Ectodermal cell (in vitro differentiated cells): ENCODE data around the gene KIAA0513.

Experiments used
- H3K27ac ChIP-seq: 2 replicates; pipeline ENCODE4 v1.7.0; 2013; ENCODE audit warnings: mild to moderate bottlenecking, low read depth, low read length; ENCODE audit not compliant: insufficient read depth, poor library complexity, severe bottlenecking
- H3K27me3 ChIP-seq: 2 replicates; pipeline ENCODE4 v1.7.0; 2013; ENCODE audit warnings: mild to moderate bottlenecking, low read length; ENCODE audit not compliant: insufficient read depth, control insufficient read depth, poor library complexity, severe bottlenecking
- H3K36me3 ChIP-seq: one replicate; pipeline ENCODE4 v1.7.0; 2013; ENCODE audit warnings: low read length; ENCODE audit not compliant: control insufficient read depth, insufficient read depth
- H3K4me1 ChIP-seq: one replicate; pipeline ENCODE4 v1.7.0; 2013; ENCODE audit warnings: low read length; ENCODE audit not compliant: control insufficient read depth, insufficient read depth
- H3K4me3 ChIP-seq: 2 replicates; pipeline ENCODE4 v1.7.0; 2013; ENCODE audit warnings: low read depth, low read length, control low read depth; ENCODE audit not compliant: insufficient read depth
- H3K9me3 ChIP-seq: 2 replicates; pipeline ENCODE4 v1.7.0; 2013; ENCODE audit warnings: mild to moderate bottlenecking, low read length, moderate library complexity; ENCODE audit not compliant: control insufficient read depth
- WGBS, 2 experiments: methylation state at CpG; one replicate each; pipeline ENCODE4 v1.1.7; 2013; ENCODE audit warnings: missing lambda C conversion rate in 2 of 2; 5-methylcytosine and 5-hydroxymethylcytosine counted together

KIAA0513 gene

GRCh38 chr16:85072076-85072860 is 44.7 kb downstream of the KIAA0513 start:
- no peaks in the 10 kb centered on the region for H3K9me3 ChIP-seq
- H3K4me3 ChIP-seq: no peak overlapping the region
- 95 to 97% methylated on average over 7 of the region's 8 CpGs for WGBS, 2 experiments
- H3K27ac ChIP-seq: no peak overlapping the region
- peaks cover 3% of the 10 kb centered on the region for H3K27me3 ChIP-seq
- H3K4me1 ChIP-seq: peaks cover 3% of the 10 kb centered on the region
- no peaks in the 10 kb centered on the region for H3K36me3 ChIP-seq

GRCh38 chr16:85072947-85073346 is 45.4 kb downstream of the KIAA0513 start:
- no peak overlapping the region for H3K27ac ChIP-seq

GRCh38 chr16:85074225-85074914 is 46.8 kb downstream of the KIAA0513 start:
- no peaks in the 10 kb centered on the region for H3K36me3 ChIP-seq
- peaks cover 9% of the 10 kb centered on the region for H3K4me1 ChIP-seq
- H3K27me3 ChIP-seq: peaks cover 3% of the 10 kb centered on the region
- H3K4me3 ChIP-seq: no peak overlapping the region
- H3K27ac ChIP-seq: no peak overlapping the region
- 88 to 99% methylated on average over 6 of the region's 6 CpGs for WGBS, 2 experiments
- H3K9me3 ChIP-seq: no peaks in the 10 kb centered on the region

More at GRCh38 chr16:85072947-85073346, 45.4 kb downstream of the KIAA0513 start:
- WGBS, 2 experiments: 94% methylated on average over 12 to 13 of the region's 13 CpGs
- no peak overlapping the region for H3K4me3 ChIP-seq
- peaks cover 9% of the 10 kb centered on the region for H3K4me1 ChIP-seq
- H3K9me3 ChIP-seq: no peaks in the 10 kb centered on the region
- H3K36me3 ChIP-seq: no peaks in the 10 kb centered on the region
- peaks cover 3% of the 10 kb centered on the region for H3K27me3 ChIP-seq

- WGBS, 2 experiments: 50 to 55% methylated on average over 16 of the region's 16 CpGs
- Histone ChIP-seq H3K4me3 (no peak overlapping the region), H3K27ac (no peak overlapping the region), H3K4me1 (peaks cover 9% of the 10 kb centered on the region), H3K9me3 (no peaks in the 10 kb centered on the region), H3K36me3 (no peaks in the 10 kb centered on the region), H3K27me3 (peaks cover 3% of the 10 kb centered on the region)
Observed at GRCh38 chr16:85075236-85075924, 47.8 kb downstream of the KIAA0513 start.

GRCh38 chr16:85077039-85077438 is 49.4 kb downstream of the KIAA0513 start:
- Histone ChIP-seq H3K36me3 (no peaks in the 10 kb centered on the region), H3K9me3 (no peaks in the 10 kb centered on the region), H3K27ac (no peak overlapping the region), H3K4me1 (peaks cover 21% of the 10 kb centered on the region), H3K27me3 (peaks cover 12% of the 10 kb centered on the region), H3K4me3 (no peak overlapping the region)
- WGBS, 2 experiments: 74 to 75% methylated on average over 10 of the region's 10 CpGs

GRCh38 chr16:85077576-85078125 is 50.1 kb downstream of the KIAA0513 start:
- 85 to 88% methylated on average over 16 of the region's 16 CpGs for WGBS, 2 experiments
- no peak overlapping the region for H3K4me3 ChIP-seq
- H3K36me3 ChIP-seq: no peaks in the 10 kb centered on the region

GRCh38 chr16:85078226-85078625 is 50.6 kb downstream of the KIAA0513 start:
- Histone ChIP-seq H3K4me3 (no peak overlapping the region), H3K4me1 (peaks cover 33% of the 10 kb centered on the region), H3K9me3 (no peaks in the 10 kb centered on the region), H3K36me3 (no peaks in the 10 kb centered on the region), H3K27me3 (peaks cover 24% of the 10 kb centered on the region), H3K27ac (no peak overlapping the region)
- 91 to 94% methylated on average over 10 of the region's 10 CpGs for WGBS, 2 experiments

More at GRCh38 chr16:85077576-85078125, 50.1 kb downstream of the KIAA0513 start:
- Histone ChIP-seq H3K27me3 (peaks cover 18% of the 10 kb centered on the region), H3K4me1 (peaks cover 27% of the 10 kb centered on the region), H3K9me3 (no peaks in the 10 kb centered on the region), H3K27ac (no peak overlapping the region)

- Histone ChIP-seq H3K27ac (no peak overlapping the region), H3K27me3 (peaks cover 30% of the 10 kb centered on the region)
- 96% methylated on average over 10 of the region's 10 CpGs for WGBS, 2 experiments
Observed at GRCh38 chr16:85078952-85079351, 51.4 kb downstream of the KIAA0513 start.

GRCh38 chr16:85079785-85080570 is 52.4 kb downstream of the KIAA0513 start:
- peaks cover 40% of the 10 kb centered on the region for H3K4me1 ChIP-seq
- peaks cover 33% of the 10 kb centered on the region for H3K27me3 ChIP-seq
- H3K36me3 ChIP-seq: no peaks in the 10 kb centered on the region
- 85 to 89% methylated on average over 22 of the region's 22 CpGs for WGBS, 2 experiments
- no peak overlapping the region for H3K27ac ChIP-seq
- H3K9me3 ChIP-seq: no peaks in the 10 kb centered on the region
- H3K4me3 ChIP-seq: no peak overlapping the region

More at GRCh38 chr16:85078952-85079351, 51.4 kb downstream of the KIAA0513 start:
- Histone ChIP-seq H3K9me3 (no peaks in the 10 kb centered on the region), H3K36me3 (no peaks in the 10 kb centered on the region), H3K4me1 (peaks cover 40% of the 10 kb centered on the region), H3K4me3 (no peak overlapping the region)
